Breast epithelium (tissue), 3 donors: ENCODE data around the gene CAT.

Experiments
- POLR2A ChIP-seq: fragments of 450-650 bp; IDR thresholded peaks from one replicate; pipeline ENCODE4 v1.6.1; 2016; ENCODE audit warnings: antibody characterized with exemption, mild to moderate bottlenecking, moderate library complexity
- POLR2AphosphoS5 ChIP-seq, 3 donors: sonication (generic); formaldehyde crosslinking; IDR thresholded peaks; one replicate each; pipeline ENCODE4 v1.6.1; 2017; ENCODE audit warnings: antibody characterized with exemption in 3 of 3
- TF ChIP-seq, protein P1 (sequence below), 3 donors: fragments of 450-650 bp; IDR thresholded peaks; one replicate each; pipeline ENCODE4 v1.5.1; 2016 to 2017; ENCODE audit warnings: antibody characterized with exemption in 3 of 3, mild to moderate bottlenecking in 3 of 3, moderate library complexity in 3 of 3

DNA sequence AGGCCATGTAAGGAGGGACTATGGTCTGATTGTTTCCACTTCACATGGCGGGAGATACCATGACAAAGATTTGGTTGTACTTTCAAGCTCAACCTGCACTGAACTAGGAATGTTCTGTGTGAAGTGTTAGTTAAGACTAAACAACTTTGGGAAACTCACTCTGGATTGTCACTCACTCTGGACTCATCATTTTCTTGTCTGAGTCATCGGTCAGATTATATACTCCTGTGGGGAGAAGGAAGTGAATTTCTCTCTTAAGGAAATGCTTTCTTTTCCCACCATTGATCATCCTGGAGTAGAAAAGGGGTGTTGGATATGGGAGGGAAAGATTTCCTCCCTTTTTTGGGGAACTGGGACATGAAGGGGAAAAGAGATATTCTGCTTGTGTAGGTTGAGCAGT, 26.9 kb upstream of the CAT start:
- TF ChIP-seq, protein P1, sequence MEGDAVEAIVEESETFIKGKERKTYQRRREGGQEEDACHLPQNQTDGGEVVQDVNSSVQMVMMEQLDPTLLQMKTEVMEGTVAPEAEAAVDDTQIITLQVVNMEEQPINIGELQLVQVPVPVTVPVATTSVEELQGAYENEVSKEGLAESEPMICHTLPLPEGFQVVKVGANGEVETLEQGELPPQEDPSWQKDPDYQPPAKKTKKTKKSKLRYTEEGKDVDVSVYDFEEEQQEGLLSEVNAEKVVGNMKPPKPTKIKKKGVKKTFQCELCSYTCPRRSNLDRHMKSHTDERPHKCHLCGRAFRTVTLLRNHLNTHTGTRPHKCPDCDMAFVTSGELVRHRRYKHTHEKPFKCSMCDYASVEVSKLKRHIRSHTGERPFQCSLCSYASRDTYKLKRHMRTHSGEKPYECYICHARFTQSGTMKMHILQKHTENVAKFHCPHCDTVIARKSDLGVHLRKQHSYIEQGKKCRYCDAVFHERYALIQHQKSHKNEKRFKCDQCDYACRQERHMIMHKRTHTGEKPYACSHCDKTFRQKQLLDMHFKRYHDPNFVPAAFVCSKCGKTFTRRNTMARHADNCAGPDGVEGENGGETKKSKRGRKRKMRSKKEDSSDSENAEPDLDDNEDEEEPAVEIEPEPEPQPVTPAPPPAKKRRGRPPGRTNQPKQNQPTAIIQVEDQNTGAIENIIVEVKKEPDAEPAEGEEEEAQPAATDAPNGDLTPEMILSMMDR (IDR thresholded peaks at IDR 0.05), result no peak
- no peak for TF ChIP-seq POLR2AphosphoS5 (IDR thresholded peaks at IDR 0.05)
- no peak for TF ChIP-seq POLR2A
